A673 (cell line): ENCODE results near the gene AP5B1. TPM values are rescaled to one million over a fixed set of nuclear protein-coding genes. Genes with fewer than 3 reads are reported as not detected.

ENCODE experiments used
- BruUV-seq: library from RNA; stranded (reverse); fragments of 400-500 nt; replicated peaks from 2 replicates; lab custom pipeline; 2021; lab: Mats Ljungman, UMichigan
- CTCF ChIA-PET: fragments of 300-600 bp; sonication (Branson Sonifier 250); formaldehyde crosslinking; loops from one replicate; lab custom pipeline; 2022; ENCODE audit warnings: antibody characterized with exemption; lab: Charles Lee
- POLR2A ChIA-PET: fragments of 300-600 bp; sonication (Branson Sonifier 250); formaldehyde crosslinking; loops from one replicate; lab custom pipeline; 2022; ENCODE audit warnings: antibody characterized with exemption; ENCODE audit not compliant: low non-redundant PET; lab: Charles Lee
- DNase-seq: peaks from one replicate; pipeline ENCODE4 v3.0.0-alpha.2; 2015; ENCODE audit warnings: low spot score
- H3K27ac ChIP-seq: fragments of 200-600 bp; sonication (generic); 2 replicates; pipeline ENCODE4 v1.5.1; 2016; ENCODE audit warnings: mixed run types, low read depth, mild to moderate bottlenecking, mixed read lengths, antibody characterized with exemption, low read length; ENCODE audit not compliant: poor library complexity, severe bottlenecking
- H3K27me3 ChIP-seq: fragments of 200-600 bp; sonication (generic); replicated peaks from 2 replicates; pipeline ENCODE4 v1.6.1; 2017; ENCODE audit warnings: mixed run types, low read depth, mild to moderate bottlenecking, mixed read lengths, antibody characterized with exemption, low read length; ENCODE audit not compliant: insufficient read depth, poor library complexity
- H3K36me3 ChIP-seq: fragments of 200-600 bp; sonication (generic); 2 replicates; pipeline ENCODE4 v1.6.1; 2016; ENCODE audit warnings: mixed run types, mild to moderate bottlenecking, mixed read lengths, antibody characterized with exemption, low read length; ENCODE audit not compliant: insufficient read depth, poor library complexity, severe bottlenecking
- H3K4me1 ChIP-seq: fragments of 200-600 bp; sonication (generic); 2 replicates; pipeline ENCODE4 v1.6.1; 2017; ENCODE audit warnings: mixed run types, mild to moderate bottlenecking, mixed read lengths, antibody characterized with exemption, low read length; ENCODE audit not compliant: insufficient read depth, poor library complexity, severe bottlenecking
- H3K4me3 ChIP-seq: fragments of 200-600 bp; sonication (generic); 2 replicates; pipeline ENCODE4 v1.5.1; 2016; ENCODE audit warnings: low read depth, mixed run types, mild to moderate bottlenecking, mixed read lengths, low read length; ENCODE audit not compliant: poor library complexity, severe bottlenecking
- H3K9me3 ChIP-seq: fragments of 200-600 bp; sonication (generic); 2 replicates; pipeline ENCODE4 v1.6.1; 2016; ENCODE audit warnings: mixed run types, low read depth, mild to moderate bottlenecking, mixed read lengths, antibody characterized with exemption, low read length; ENCODE audit not compliant: poor library complexity, severe bottlenecking
- CTCF ChIP-seq: fragments of 300-800, 200-600 bp; sonication (generic); conservative IDR thresholded peaks from 2 replicates; pipeline ENCODE4 v1.5.1; 2017; ENCODE audit warnings: low read depth, mild to moderate bottlenecking, antibody characterized with exemption, low read length, moderate library complexity, mixed read lengths
- EZH2 ChIP-seq: fragments of 200-600 bp; sonication (generic); IDR thresholded peaks from 2 replicates; pipeline ENCODE4 v1.6.1; 2017; ENCODE audit warnings: borderline replicate concordance, low read depth, mild to moderate bottlenecking, mixed read lengths, antibody characterized with exemption, low read length; ENCODE audit not compliant: poor library complexity, severe bottlenecking
- intact Hi-C: fragments of 100-400 bp; cut with micrococcal nuclease; formaldehyde crosslinking; loops from one replicate; pipeline ENCODE4 v1.10.0; 2022; ENCODE audit not compliant: unreplicated experiment
- total RNA-seq: library from RNA; stranded (reverse); gene quantifications from 2 replicates; pipeline ENCODE4 v1.2.3, GENCODE V29; 2021

The AP5B1 gene
- total RNA-seq, 1 experiment from 2014 or later, result 22.5 TPM

- Histone ChIP-seq H3K9me3 (no peaks in the 10 kb centered on the region), H3K36me3 (no peaks in the 10 kb centered on the region), H3K4me3 (no peak overlapping the region), H3K27ac (no peak overlapping the region), H3K4me1 (no peaks in the 10 kb centered on the region), H3K27me3 (no peaks in the 10 kb centered on the region)
- TF ChIP-seq EZH2 (no peak), CTCF (no peak)
- no peak for DNase-seq
- POLR2A ChIA-PET, result no interaction called here
- intact Hi-C loops, result no loop called here
- BruUV-seq, result no TSS peak
- CTCF ChIA-PET, result interaction anchor here (0.5 kb wide), 1 partner anchor 211 kb away, joined by 8 read pairs; no protein-coding TSS in a partner anchor
Measured at GRCh38 chr11:65803797-65804492, 23.2 kb upstream of the AP5B1 start.

DNA sequence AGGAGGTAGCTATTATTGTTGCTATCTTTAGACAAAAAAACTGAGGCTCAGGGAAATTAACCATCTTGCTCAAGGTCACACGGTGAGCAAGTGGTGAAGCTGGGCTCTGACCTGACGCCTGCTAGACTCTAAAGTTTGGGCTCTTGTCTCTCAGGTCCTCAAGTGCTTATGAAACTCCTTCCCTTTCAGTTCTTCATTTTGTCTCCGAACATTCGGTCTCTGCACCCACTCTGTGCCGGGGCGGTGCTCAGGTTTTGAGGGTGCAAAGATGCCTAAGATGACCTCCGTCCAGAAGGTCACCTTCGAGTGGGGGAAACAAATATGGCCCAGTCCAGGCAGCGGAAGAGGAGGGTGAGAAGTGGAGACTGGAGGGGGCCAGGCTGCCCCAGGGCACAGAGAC, 22.1 kb upstream of the AP5B1 start:
- Histone ChIP-seq H3K4me3 (no peak overlapping the region), H3K4me1 (no peaks in the 10 kb centered on the region), H3K27me3 (no peaks in the 10 kb centered on the region), H3K9me3 (no peaks in the 10 kb centered on the region), H3K36me3 (no peaks in the 10 kb centered on the region), H3K27ac (no peak overlapping the region)
- intact Hi-C loops, result no loop called here
- DNase-seq, result no peak
- BruUV-seq, result no TSS peak
- CTCF ChIA-PET, result no interaction called here
- TF ChIP-seq CTCF, result no peak
- TF ChIP-seq EZH2, result no peak
- POLR2A ChIA-PET, result no interaction called here

DNA sequence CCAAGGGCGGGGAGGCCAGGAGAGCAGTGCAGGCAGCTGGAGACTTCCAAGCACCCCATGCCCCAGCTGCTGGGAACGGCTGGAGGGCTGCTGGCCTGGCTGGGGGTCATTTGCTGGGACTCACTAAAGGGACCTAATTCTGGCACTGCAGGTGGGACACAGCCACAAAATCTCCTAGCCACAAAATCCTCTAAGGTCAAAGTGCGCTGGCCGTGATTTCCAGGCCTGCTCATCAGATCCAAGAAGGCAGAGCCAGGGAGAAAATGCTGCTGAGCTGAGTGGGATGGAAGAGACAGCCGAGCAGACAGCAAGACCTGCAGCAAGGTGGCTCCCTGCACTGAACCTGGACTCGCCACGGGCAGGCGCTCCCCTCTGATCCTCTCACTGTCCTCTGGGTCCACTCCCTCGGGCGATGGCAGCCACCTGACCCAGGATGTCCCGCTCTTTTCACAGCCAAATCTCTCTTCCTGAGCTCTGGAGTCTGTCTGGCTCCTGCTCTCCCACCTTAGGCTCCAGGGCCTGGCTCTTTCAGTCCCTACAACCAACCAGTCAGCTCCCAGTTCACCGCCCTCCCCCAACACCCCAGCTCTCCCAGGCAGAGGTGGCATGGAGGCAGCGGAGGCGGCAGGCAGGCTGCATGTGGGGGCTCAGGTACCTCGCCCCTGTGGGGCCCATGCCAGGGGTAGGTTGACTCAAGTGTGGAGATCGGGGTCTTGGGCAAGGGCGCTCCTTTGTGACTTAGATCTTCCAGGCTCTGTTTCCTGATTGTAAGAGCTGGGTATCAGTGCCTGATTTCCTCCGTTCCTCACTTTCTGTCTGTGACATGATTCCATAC, 20.6 kb upstream of the AP5B1 start:
- H3K27me3 ChIP-seq, result peaks cover 2% of the 10 kb centered on the region
- TF ChIP-seq CTCF (no peak), EZH2 (no peak)
- no peaks in the 10 kb centered on the region for H3K4me1 ChIP-seq
- CTCF ChIA-PET, result no interaction called here
- no peak overlapping the region for H3K27ac ChIP-seq
- BruUV-seq, result no TSS peak
- H3K9me3 ChIP-seq, result no peaks in the 10 kb centered on the region
- DNase-seq, result no peak
- H3K4me3 ChIP-seq, result no peak overlapping the region
- no peaks in the 10 kb centered on the region for H3K36me3 ChIP-seq
- intact Hi-C loops, result no loop called here
- POLR2A ChIA-PET, result no interaction called here
